Measurements from ENCODE around the gene SPRY4.

- TF ChIP-seq EZH2phosphoT487 (IDR thresholded peaks at IDR 0.05; ENCODE audit: borderline replicate concordance, low read length) (no peak), CTCF (IDR thresholded peaks at IDR 0.05; ENCODE audit: low read depth, low read length, poor library complexity, severe bottlenecking) (no peak)
These were observed 8.1 kb downstream of the SPRY4 start for GRCh38 chr5:142316681-142317080.
